IMR-90 (cell line): Measurements from ENCODE around the gene NFX1. TPM values are rescaled to one million over a fixed set of nuclear protein-coding genes. Genes with fewer than 3 reads are reported as not detected.

Source experiments
- ATAC-seq: fragments of 200-7000 bp; cut with Tn5 transposase; 2 replicates; pipeline ENCODE4 v1.9.1; 2020; ENCODE audit warnings: low read depth, mild to moderate bottlenecking, moderate library complexity
- BruUV-seq: library from RNA; stranded (reverse); fragments of 400-500 nt; replicated peaks from 2 replicates; lab custom pipeline; 2021; lab: Mats Ljungman, UMichigan
- CTCF ChIA-PET: fragments of 300-600 bp; formaldehyde crosslinking; extraction: SDS; loops from one replicate; lab custom pipeline; 2021; ENCODE audit warnings: antibody characterized with exemption; lab: Yijun Ruan, JAX
- POLR2A ChIA-PET: fragments of 300-600 bp; sonication (Branson Sonifier 250); formaldehyde crosslinking; loops from one replicate; lab custom pipeline; 2022; ENCODE audit warnings: antibody characterized with exemption; ENCODE audit not compliant: unreplicated experiment; lab: Charles Lee
- DNase-seq: peaks from one replicate; pipeline ENCODE4 v3.0.0; 2013
- H2AFZ ChIP-seq: replicated peaks from 2 replicates; pipeline ENCODE3; 2013; ENCODE audit warnings: low read length, mild to moderate bottlenecking; ENCODE audit not compliant: poor library complexity
- H2AK5ac ChIP-seq: 2 replicates; pipeline ENCODE4 v1.6.1; 2013; ENCODE audit warnings: low read depth, low read length, inconsistent platforms
- H2AK9ac ChIP-seq: replicated peaks from 2 replicates; pipeline ENCODE3; 2013; ENCODE audit warnings: mild to moderate bottlenecking, low read depth, low read length, moderate library complexity; ENCODE audit not compliant: poor library complexity
- H2BK120ac ChIP-seq: 2 replicates; pipeline ENCODE4 v1.6.1; 2013; ENCODE audit warnings: low read depth, low read length, inconsistent platforms
- H2BK15ac ChIP-seq: 3 replicates; pipeline ENCODE4 v1.6.1; 2013; ENCODE audit warnings: low read depth, low read length, inconsistent platforms
- H2BK20ac ChIP-seq: 2 replicates; pipeline ENCODE4 v1.6.1; 2013; ENCODE audit warnings: low read depth, mild to moderate bottlenecking, inconsistent platforms, low read length, moderate library complexity
- H2BK5ac ChIP-seq: 2 replicates; pipeline ENCODE4 v1.6.1; 2013; ENCODE audit warnings: mild to moderate bottlenecking, low read depth, low read length, inconsistent platforms; ENCODE audit not compliant: poor library complexity, severe bottlenecking
- H3K14ac ChIP-seq: replicated peaks from 2 replicates; pipeline ENCODE4 v1.6.1; 2013; ENCODE audit warnings: low read depth, low read length, inconsistent platforms
- H3K18ac ChIP-seq: 2 replicates; pipeline ENCODE4 v1.6.1; 2013; ENCODE audit warnings: low read depth, low read length, control low read depth
- H3K23ac ChIP-seq: 2 replicates; pipeline ENCODE4 v1.6.1; 2013; ENCODE audit warnings: low read depth, low read length, inconsistent platforms
- H3K27ac ChIP-seq: 2 replicates; pipeline ENCODE4 v1.5.1; 2013; ENCODE audit warnings: mild to moderate bottlenecking, control low read depth, low read length; ENCODE audit not compliant: insufficient read depth
- H3K27me3 ChIP-seq: 2 replicates; pipeline ENCODE4 v1.6.1; 2013; ENCODE audit warnings: low read length; ENCODE audit not compliant: control insufficient read depth, insufficient read depth
- H3K36me3 ChIP-seq: 2 replicates; pipeline ENCODE4 v1.6.1; 2013; ENCODE audit warnings: low read length, mixed read lengths; ENCODE audit not compliant: control insufficient read depth, insufficient read depth
- H3K4ac ChIP-seq: 2 replicates; pipeline ENCODE4 v1.6.1; 2013; ENCODE audit warnings: low read depth, low read length, inconsistent platforms
- H3K4me1 ChIP-seq: 2 replicates; pipeline ENCODE4 v1.6.1; 2013; ENCODE audit warnings: low read length, mixed read lengths; ENCODE audit not compliant: control insufficient read depth, insufficient read depth
- H3K4me2 ChIP-seq: 2 replicates; pipeline ENCODE4 v1.6.1; 2013; ENCODE audit warnings: low read depth, mild to moderate bottlenecking, control low read depth, low read length, moderate library complexity
- H3K4me3 ChIP-seq: 2 replicates; pipeline ENCODE4 v1.5.1; 2013; ENCODE audit warnings: low read depth, mild to moderate bottlenecking, control low read depth, low read length, moderate library complexity; ENCODE audit not compliant: insufficient read depth
- H3K56ac ChIP-seq: 2 replicates; pipeline ENCODE4 v1.6.1; 2013; ENCODE audit warnings: low read length, inconsistent platforms; ENCODE audit not compliant: insufficient read depth; ENCODE audit errors: extremely low read depth
- H3K79me1 ChIP-seq, 2 experiments: 2 replicates each; pipeline ENCODE4 v1.6.1; 2013; ENCODE audit warnings: low read length in 2 of 2, inconsistent platforms in 1 of 2, low read depth in 1 of 2
- H3K9ac ChIP-seq: 2 replicates; pipeline ENCODE4 v1.6.1; 2013; ENCODE audit warnings: low read depth, low read length, control low read depth
- H3K9me1 ChIP-seq: 2 replicates; pipeline ENCODE4 v1.6.1; 2013; ENCODE audit warnings: low read length, inconsistent platforms; ENCODE audit not compliant: insufficient read depth
- H3K9me3 ChIP-seq: 2 replicates; pipeline ENCODE4 v1.6.1; 2013; ENCODE audit warnings: low read length; ENCODE audit not compliant: control insufficient read depth, insufficient read depth
- H4K20me1 ChIP-seq: 2 replicates; pipeline ENCODE4 v1.6.1; 2013; ENCODE audit warnings: low read length, inconsistent platforms; ENCODE audit not compliant: insufficient read depth
- H4K5ac ChIP-seq: 2 replicates; pipeline ENCODE4 v1.6.1; 2013; ENCODE audit warnings: mild to moderate bottlenecking, low read depth, low read length, control low read depth
- H4K8ac ChIP-seq, 2 experiments: 2 replicates each; pipeline ENCODE4 v1.6.1; 2013; ENCODE audit warnings: low read depth in 2 of 2, low read length in 2 of 2, control low read depth in 1 of 2, inconsistent platforms in 1 of 2
- H4K91ac ChIP-seq: 2 replicates; pipeline ENCODE4 v1.6.1; 2013; ENCODE audit warnings: low read depth, low read length, inconsistent platforms; ENCODE audit not compliant: insufficient read depth
- BHLHE40 ChIP-seq: fragments of 150-350 bp; IDR thresholded peaks from 2 replicates; pipeline ENCODE4 v1.6.1; 2016; ENCODE audit warnings: mild to moderate bottlenecking, low read depth, low read length
- CEBPB ChIP-seq: IDR thresholded peaks from 2 replicates; pipeline ENCODE4 v1.6.1; 2012; ENCODE audit warnings: low read depth, low read length, improper control_type of control experiment
- CHD1 ChIP-seq: IDR thresholded peaks from 2 replicates; pipeline ENCODE4 v1.6.1; 2012; ENCODE audit warnings: low read depth, low read length, improper control_type of control experiment
- ELK1 ChIP-seq: fragments of 150-350 bp; IDR thresholded peaks from 2 replicates; pipeline ENCODE4 v1.6.1; 2016; ENCODE audit warnings: low read depth, mild to moderate bottlenecking, low read length, moderate library complexity, borderline replicate concordance
- FOS ChIP-seq: fragments of 150-350 bp; IDR thresholded peaks from 2 replicates; pipeline ENCODE4 v1.6.1; 2016; ENCODE audit warnings: low read depth, low read length
- MAFK ChIP-seq: IDR thresholded peaks from 2 replicates; pipeline ENCODE4 v1.6.1; 2012; ENCODE audit warnings: low read depth, low read length, improper control_type of control experiment
- MAZ ChIP-seq: IDR thresholded peaks from 2 replicates; pipeline ENCODE4 v1.6.1; 2012; ENCODE audit warnings: low read depth, mild to moderate bottlenecking, low read length, improper control_type of control experiment, moderate library complexity, borderline replicate concordance
- MXI1 ChIP-seq: IDR thresholded peaks from 2 replicates; pipeline ENCODE4 v1.6.1; 2012; ENCODE audit warnings: low read depth, mild to moderate bottlenecking, low read length, moderate library complexity, borderline replicate concordance
- POLR2A ChIP-seq: IDR thresholded peaks from 2 replicates; pipeline ENCODE4 v1.6.1; 2012; ENCODE audit warnings: mild to moderate bottlenecking, low read depth, low read length
- RAD21 ChIP-seq: IDR thresholded peaks from 2 replicates; pipeline ENCODE4 v1.6.1; 2012; ENCODE audit warnings: low read length, improper control_type of control experiment
- RCOR1 ChIP-seq: IDR thresholded peaks from 2 replicates; pipeline ENCODE4 v1.6.1; 2012; ENCODE audit warnings: mild to moderate bottlenecking, low read length, improper control_type of control experiment; ENCODE audit not compliant: insufficient replicate concordance
- RFX5 ChIP-seq: IDR thresholded peaks from 2 replicates; pipeline ENCODE4 v1.8.0; 2012; ENCODE audit warnings: low read depth, mild to moderate bottlenecking, low read length, moderate library complexity
- SMC3 ChIP-seq: fragments of 150-350 bp; IDR thresholded peaks from 2 replicates; pipeline ENCODE4 v1.6.1; 2016; ENCODE audit warnings: low read depth, mild to moderate bottlenecking, antibody characterized with exemption, low read length, moderate library complexity
- USF2 ChIP-seq: fragments of 150-350 bp; IDR thresholded peaks from 2 replicates; pipeline ENCODE4 v1.6.1; 2017; ENCODE audit warnings: mild to moderate bottlenecking, antibody characterized with exemption, low read length, low read depth
- WGBS, 2 experiments: methylation state at CpG; one replicate each; pipeline versions ENCODE4 v1.1.5 to v1.1.7; 2013; ENCODE audit warnings: missing lambda C conversion rate in 2 of 2; ENCODE audit not compliant: insufficient read length in 1 of 2; ENCODE audit errors: extremely low coverage in 2 of 2; 5-methylcytosine and 5-hydroxymethylcytosine counted together
- dilution Hi-C: fragments of 300-500 bp; cut with HindIII; formaldehyde crosslinking; loops from one replicate; pipeline ENCODE4 v1.14.3; 2018; ENCODE audit warnings: low sequenced_read_pairs; ENCODE audit not compliant: unreplicated experiment
- in situ Hi-C: fragments of 300-500 bp; cut with MboI; formaldehyde crosslinking; loops from 3 replicates; pipeline ENCODE4 v1.14.3; 2019; ENCODE audit warnings: low sequenced_read_pairs, inconsistent platforms, mixed read lengths
- intact Hi-C: fragments of 100-400 bp; cut with micrococcal nuclease; formaldehyde crosslinking; loops from 2 replicates; pipeline ENCODE4 v1.10.0; 2022
- polyA plus RNA-seq, 3 experiments: library from polyadenylated mRNA; depleted of rRNA; stranded (reverse); fragments of >200 nt; gene quantifications; 2 replicates each; pipeline ENCODE4 v1.2.3, GENCODE V29; 2012; ENCODE audit warnings: low replicate concordance in 1 of 3
- total RNA-seq: library from RNA; depleted of rRNA; stranded (reverse); fragments of >200 nt; gene quantifications from 2 replicates; pipeline ENCODE4 v1.2.3, GENCODE V29; 2012
- TF ChIP-seq, protein P1 (sequence below): conservative IDR thresholded peaks from 2 replicates; pipeline ENCODE4 v1.5.1; 2012; ENCODE audit warnings: mild to moderate bottlenecking, low read depth, low read length, improper control_type of control experiment

Gene NFX1
- total and polyA plus RNA-seq, 2 of the 4 experiments (the other 2 are of a cell fraction) = 27.0 to 36.0 TPM

DNA sequence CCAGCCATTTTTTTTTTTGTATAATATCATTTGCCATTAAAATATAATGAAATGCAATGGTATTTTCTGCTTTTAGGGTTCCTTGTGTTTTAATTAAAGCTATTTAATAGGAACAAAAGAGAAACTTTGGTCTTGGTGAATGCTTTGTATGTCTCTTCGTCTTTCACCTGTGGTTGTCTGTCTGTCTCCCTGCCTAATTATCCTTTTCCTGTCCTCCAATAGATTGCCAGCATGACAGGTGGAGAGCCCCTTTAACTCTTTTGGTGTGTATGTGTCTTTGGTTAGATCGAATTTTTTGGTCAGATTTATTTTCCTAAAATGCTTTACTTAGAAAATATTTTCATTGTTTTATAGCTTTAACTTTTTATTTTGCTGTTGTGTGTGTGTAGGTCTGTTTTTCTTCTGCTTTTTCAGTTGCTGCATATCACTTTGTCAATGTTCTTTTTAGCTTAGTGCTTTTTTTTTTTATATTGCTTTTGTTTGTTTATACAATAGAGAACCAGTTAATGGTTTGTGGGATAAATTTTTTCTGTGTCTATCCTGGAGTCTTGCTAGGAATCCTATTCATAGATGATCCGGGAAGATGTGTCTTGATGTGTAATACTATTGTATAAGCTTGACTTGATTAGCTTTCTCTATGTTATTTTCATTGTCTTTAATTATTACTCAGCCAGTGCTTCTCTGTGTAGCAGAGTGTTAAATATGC is 16.9 kb upstream of the NFX1 start:
- peaks cover 50% of the 10 kb centered on the region for H3K36me3 ChIP-seq
- no peak overlapping the region for H2AK9ac ChIP-seq
- H3K4me2 ChIP-seq = no peak overlapping the region
- peaks cover 13 to 21% of the 10 kb centered on the region in 2 experiments; a peak in 3 of 4 replicates for H3K79me1 ChIP-seq
- no peak overlapping the region for H2BK15ac ChIP-seq
- H3K4ac ChIP-seq = no peak overlapping the region
- in situ Hi-C loops = no loop called here
- H2AFZ ChIP-seq = no peak overlapping the region
- no peak overlapping the region for H3K56ac ChIP-seq
- H3K4me3 ChIP-seq = no peak overlapping the region
- H2BK20ac ChIP-seq = no peak overlapping the region
- no peak overlapping the region for H3K23ac ChIP-seq
- DNase-seq (peak; percentile 59), ATAC-seq (peak; percentile 62)
- H4K20me1 ChIP-seq = no peaks in the 10 kb centered on the region
- H3K9me1 ChIP-seq = peaks cover 2% of the 10 kb centered on the region; the same call in 1 of the 2 replicates
- H3K9me3 ChIP-seq = no peaks in the 10 kb centered on the region
- no peak overlapping the region for H4K8ac ChIP-seq
- no peak overlapping the region for H3K14ac ChIP-seq
- ChIA-PET CTCF (interaction anchor here (0.6 to 1.1 kb wide), 5 partner anchors 10 to 346 kb away, joined by 3 to 5 read pairs (median 4); no protein-coding TSS in a partner anchor), POLR2A (interaction anchor here (0.5 to 0.9 kb wide), 4 partner anchors 9 to 85 kb away, joined by 3 to 5 read pairs (median 3); partner anchors contain the start of genes BAG1 and CHMP5)
- no peak overlapping the region for H4K5ac ChIP-seq
- no TSS peak for BruUV-seq
- no peak overlapping the region for H2AK5ac ChIP-seq
- H2BK120ac ChIP-seq = no peak overlapping the region
- dilution Hi-C loops = no loop called here
- H3K27me3 ChIP-seq = no peaks in the 10 kb centered on the region
- no peak overlapping the region for H3K27ac ChIP-seq
- no peak overlapping the region for H2BK5ac ChIP-seq
- H3K4me1 ChIP-seq = peaks cover 5% of the 10 kb centered on the region
- no peak overlapping the region for H3K9ac ChIP-seq
- intact Hi-C loops = no loop called here
- no peak overlapping the region for H3K18ac ChIP-seq
- no CpG with 5 or more reads among the region's 3 CpGs for WGBS, 2 experiments
- no peak overlapping the region for H4K91ac ChIP-seq
- TF ChIP-seq RAD21 = no peak
- no peak for TF ChIP-seq POLR2A
- TF ChIP-seq MAZ = no peak
- no peak for TF ChIP-seq FOS
- no peak for TF ChIP-seq RFX5
- no peak for TF ChIP-seq RCOR1
- TF ChIP-seq CEBPB = no peak
- TF ChIP-seq SMC3 = no peak
- no peak for TF ChIP-seq MAFK
- TF ChIP-seq BHLHE40 = no peak
- no peak for TF ChIP-seq CHD1
- no peak for TF ChIP-seq MXI1
- TF ChIP-seq ELK1 = no peak
- no peak for TF ChIP-seq USF2
- TF ChIP-seq, protein P1, sequence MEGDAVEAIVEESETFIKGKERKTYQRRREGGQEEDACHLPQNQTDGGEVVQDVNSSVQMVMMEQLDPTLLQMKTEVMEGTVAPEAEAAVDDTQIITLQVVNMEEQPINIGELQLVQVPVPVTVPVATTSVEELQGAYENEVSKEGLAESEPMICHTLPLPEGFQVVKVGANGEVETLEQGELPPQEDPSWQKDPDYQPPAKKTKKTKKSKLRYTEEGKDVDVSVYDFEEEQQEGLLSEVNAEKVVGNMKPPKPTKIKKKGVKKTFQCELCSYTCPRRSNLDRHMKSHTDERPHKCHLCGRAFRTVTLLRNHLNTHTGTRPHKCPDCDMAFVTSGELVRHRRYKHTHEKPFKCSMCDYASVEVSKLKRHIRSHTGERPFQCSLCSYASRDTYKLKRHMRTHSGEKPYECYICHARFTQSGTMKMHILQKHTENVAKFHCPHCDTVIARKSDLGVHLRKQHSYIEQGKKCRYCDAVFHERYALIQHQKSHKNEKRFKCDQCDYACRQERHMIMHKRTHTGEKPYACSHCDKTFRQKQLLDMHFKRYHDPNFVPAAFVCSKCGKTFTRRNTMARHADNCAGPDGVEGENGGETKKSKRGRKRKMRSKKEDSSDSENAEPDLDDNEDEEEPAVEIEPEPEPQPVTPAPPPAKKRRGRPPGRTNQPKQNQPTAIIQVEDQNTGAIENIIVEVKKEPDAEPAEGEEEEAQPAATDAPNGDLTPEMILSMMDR = no peak
